Activated naive CD8-positive, alpha-beta T cell treated with anti-CD3 and anti-CD28 coated beads, Interleukin-2, amount 50 U/mL, for 24 hours (primary cell): ENCODE measurements around the gene KRCC1.
"Not testable (repeated sequence)": the region's sequence is repeated elsewhere in the genome, so short reads cannot be mapped to it uniquely, and the experiment has no call there.

Experiments used
- ATAC-seq: fragments of 150-1000 bp; cut with Tn5 transposase; one replicate; pipeline ENCODE4 v1.10.0; 2021
- DNase-seq: peaks from one replicate; pipeline ENCODE4 v3.0.0; 2021
- H3K27ac Mint-ChIP-seq: one replicate; pipeline ENCODE4 v1.8.0; 2021; ENCODE audit warnings: mild to moderate bottlenecking, mixed read lengths
- H3K27me3 Mint-ChIP-seq: one replicate; pipeline ENCODE4 v1.8.0; 2021; ENCODE audit warnings: mixed read lengths
- H3K36me3 Mint-ChIP-seq: one replicate; pipeline ENCODE4 v1.8.0; 2021; ENCODE audit warnings: low read depth, mixed read lengths
- H3K4me1 Mint-ChIP-seq: one replicate; pipeline ENCODE4 v1.8.0; 2021; ENCODE audit warnings: mixed read lengths
- H3K4me3 Mint-ChIP-seq: one replicate; pipeline ENCODE4 v1.8.0; 2021; ENCODE audit warnings: mild to moderate bottlenecking, moderate library complexity, mixed read lengths
- H3K9me3 Mint-ChIP-seq: one replicate; pipeline ENCODE4 v1.8.0; 2021; ENCODE audit warnings: mixed read lengths

KRCC1 gene

DNA sequence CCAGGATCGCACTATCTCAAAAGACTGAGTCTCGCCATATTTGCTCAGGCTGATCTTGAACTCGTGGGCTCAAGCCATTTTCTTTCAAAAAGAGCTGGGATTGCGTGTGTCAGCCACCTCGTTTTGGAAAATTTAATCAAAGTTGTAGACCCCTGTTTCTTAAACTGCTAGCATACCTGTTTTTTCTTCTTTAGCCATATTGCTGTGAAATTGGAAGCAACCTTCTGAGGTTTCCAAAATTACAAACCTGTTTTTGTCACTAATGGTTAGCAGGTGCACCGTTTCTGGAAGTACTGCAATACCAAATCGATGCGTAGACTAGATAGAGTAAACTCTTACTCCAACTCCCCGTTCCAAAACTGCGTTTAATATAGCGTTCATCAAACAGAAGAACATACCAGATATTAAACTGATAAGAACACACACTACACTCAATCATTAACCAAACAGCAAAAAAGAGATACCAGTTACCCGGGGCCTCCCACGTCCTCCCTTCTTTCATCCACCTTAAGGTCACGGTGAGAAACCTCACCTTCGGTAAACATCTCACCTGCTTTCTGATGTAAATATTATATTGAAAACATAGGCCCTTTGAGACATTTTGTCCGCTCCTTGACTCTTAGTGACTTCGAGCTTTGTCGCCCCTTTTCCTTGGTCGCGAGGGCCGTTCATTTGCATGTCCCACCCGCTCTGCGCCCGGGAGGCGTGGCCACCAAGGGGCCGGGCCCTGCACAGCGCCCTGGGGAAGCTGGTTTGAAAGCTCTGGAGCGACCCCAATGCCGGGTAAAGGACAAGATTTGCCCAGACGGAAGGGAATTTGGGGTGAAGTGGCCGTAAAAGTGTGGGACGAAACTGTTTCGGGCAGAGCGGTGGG, 39.3 kb downstream of the KRCC1 start, which contains the start of gene RNU2-63P:
TSS of gene RNU2-63P (minus strand) at position 462 of the 874 bp plus-strand sequence.
- H3K27ac Mint-ChIP-seq = peak within 1 kb of the TSS; percentile 100
- peak; percentile 78 for DNase-seq

DNA sequence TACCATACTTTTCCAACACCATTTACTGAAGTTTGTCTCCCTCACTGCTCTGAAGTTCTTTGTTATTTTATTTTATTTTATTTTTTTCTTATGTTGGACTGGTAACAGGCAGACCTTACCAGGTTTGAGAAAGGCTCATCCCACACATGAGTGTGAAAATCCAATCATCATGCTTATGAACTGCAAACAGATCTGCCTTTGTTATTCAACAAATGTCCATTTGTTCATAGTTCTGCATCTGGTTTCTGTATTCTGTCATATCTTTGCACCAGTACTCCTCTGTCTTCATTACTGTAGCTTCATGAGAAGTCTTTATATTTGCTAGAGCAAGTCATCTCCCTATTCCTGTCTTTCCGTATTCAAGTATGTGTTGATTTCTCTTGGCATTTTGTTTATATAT, 44.6 kb downstream of the KRCC1 start:
- H3K4me1 Mint-ChIP-seq = peaks cover 9% of the 10 kb centered on the region
- no peak overlapping the region for H3K27ac Mint-ChIP-seq
- H3K4me3 Mint-ChIP-seq = no peak overlapping the region
- no peaks in the 10 kb centered on the region for H3K27me3 Mint-ChIP-seq
- DNase-seq = no peak
- ATAC-seq = no peak
- H3K9me3 Mint-ChIP-seq = no peaks in the 10 kb centered on the region
- H3K36me3 Mint-ChIP-seq = no peaks in the 10 kb centered on the region

More for the DNA sequence above, 39.3 kb downstream of the KRCC1 start, which contains the start of gene RNU2-63P:
- peak; percentile 94 for ATAC-seq
- Mint-ChIP-seq H3K36me3 (no peaks in the 10 kb centered on the region), H3K4me1 (peaks cover 28% of the 10 kb centered on the region), H3K27me3 (no peaks in the 10 kb centered on the region), H3K9me3 (no peaks in the 10 kb centered on the region), H3K4me3 (peak within 1 kb of the TSS; percentile 92)

DNA sequence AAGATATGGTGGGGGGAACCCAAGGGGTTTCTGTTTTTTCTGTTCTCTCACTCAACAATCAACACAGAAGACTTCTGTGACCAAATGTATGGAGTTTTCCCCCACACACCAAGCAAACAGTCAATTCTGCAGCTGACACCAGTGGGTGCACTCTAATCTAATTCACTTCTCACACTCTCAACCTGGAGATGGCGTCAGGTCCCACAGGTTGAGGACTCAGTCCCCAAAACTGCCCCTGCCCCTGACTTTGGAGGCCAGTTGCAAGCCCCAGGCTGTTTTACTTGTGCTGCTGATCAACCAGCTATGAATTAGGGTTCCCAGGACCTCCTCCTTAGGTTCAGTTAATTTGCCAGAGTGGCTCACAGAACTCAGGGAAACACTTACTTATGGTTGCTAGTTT, 45.4 kb downstream of the KRCC1 start:
- Mint-ChIP-seq H3K27ac (no peak overlapping the region), H3K27me3 (no peaks in the 10 kb centered on the region), H3K4me1 (peaks cover 3% of the 10 kb centered on the region), H3K36me3 (no peaks in the 10 kb centered on the region), H3K9me3 (no peaks in the 10 kb centered on the region), H3K4me3 (no peak overlapping the region)
- ATAC-seq = no peak
- no peak for DNase-seq

DNA sequence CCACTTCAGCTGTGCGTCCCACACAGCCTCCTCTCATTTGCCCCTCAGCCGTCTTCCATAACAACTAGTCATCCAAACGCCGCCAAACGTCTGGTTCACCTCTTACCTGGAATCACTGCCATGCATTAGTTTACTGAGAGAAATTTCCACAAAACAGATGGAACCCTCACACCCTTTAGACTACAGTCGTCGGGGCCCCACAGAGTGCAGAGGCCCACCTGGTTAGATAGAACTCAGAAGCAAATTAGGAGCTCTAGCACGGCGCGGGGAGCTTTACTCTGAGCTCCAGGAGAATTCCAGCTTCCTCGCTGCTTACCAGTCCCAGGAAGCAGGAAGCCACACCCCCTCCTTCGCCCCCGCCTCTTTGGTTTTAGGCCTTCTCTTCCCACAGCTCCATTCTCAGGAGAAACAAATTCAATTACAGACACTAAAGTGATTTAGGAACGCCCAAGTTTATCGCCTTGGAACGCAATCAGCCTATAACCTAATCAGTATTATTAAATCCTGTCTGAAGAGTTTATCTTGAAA, 48.6 kb downstream of the KRCC1 start:
- Mint-ChIP-seq H3K9me3 (no peaks in the 10 kb centered on the region), H3K27ac (no peak overlapping the region), H3K36me3 (no peaks in the 10 kb centered on the region), H3K4me3 (no peak overlapping the region), H3K4me1 (peaks cover under 1% of the 10 kb centered on the region), H3K27me3 (no peaks in the 10 kb centered on the region)
- ATAC-seq (no peak), DNase-seq (no peak)

DNA sequence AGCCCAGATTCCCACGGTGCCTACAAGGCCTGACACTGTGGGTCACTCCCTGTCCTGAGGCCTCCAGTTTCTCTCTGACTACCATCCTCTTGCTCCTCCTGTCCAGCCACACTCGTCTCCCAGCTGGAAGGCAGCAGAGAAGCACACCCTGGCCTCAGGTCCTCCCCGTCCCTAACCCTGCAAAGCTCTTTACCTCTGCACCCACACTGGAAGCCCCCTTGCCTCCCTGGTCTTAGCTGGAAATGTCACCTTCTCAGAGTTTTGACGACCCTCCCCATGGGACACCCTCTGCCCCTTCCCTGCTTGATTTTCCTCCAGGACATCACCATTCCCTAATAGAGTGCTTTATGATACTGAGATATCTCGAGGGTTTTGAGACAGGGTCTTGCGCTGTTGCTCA, 49.8 kb downstream of the KRCC1 start:
- H3K4me3 Mint-ChIP-seq = no peak overlapping the region
- H3K9me3 Mint-ChIP-seq = no peaks in the 10 kb centered on the region
- H3K4me1 Mint-ChIP-seq = peaks cover 6% of the 10 kb centered on the region
- no peak overlapping the region for H3K27ac Mint-ChIP-seq
- H3K36me3 Mint-ChIP-seq = no peaks in the 10 kb centered on the region
- no peak for DNase-seq
- ATAC-seq = no peak
- H3K27me3 Mint-ChIP-seq = no peaks in the 10 kb centered on the region

DNA sequence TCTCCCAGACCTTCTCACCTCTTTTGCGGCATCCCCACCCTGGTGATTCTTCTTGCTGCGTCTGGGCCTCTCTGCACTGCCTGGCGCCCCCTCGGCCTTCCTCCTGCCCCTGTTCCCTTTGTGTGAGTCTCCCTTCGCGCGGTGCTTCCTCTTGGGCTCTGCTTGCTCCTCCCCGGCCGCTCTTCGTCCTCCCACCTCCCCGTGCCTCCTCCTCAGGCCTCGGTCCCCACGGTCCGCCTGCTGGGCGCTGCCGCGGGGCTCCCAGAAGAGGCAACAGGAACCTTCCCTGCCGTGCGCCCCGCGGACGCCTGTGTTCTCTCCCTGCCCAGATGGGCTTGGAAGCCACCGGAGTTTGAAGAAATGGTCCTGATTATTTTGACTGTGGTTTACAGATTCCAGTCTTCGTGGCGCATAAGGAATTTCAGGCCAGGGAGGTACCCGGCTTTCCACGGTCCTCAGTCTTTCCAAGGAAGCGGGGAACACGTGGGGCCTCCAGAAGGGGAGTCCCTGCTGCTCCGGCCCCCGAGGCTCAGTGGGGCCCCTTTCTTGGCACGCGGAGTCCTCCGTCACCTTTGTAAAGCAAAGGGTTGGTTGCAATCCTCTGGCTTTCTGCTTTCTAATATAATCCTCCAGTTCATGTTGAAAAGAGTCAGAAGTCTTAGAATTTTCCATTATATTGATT, 52.4 kb downstream of the KRCC1 start:
- Mint-ChIP-seq H3K4me1 (peaks cover 6% of the 10 kb centered on the region), H3K9me3 (no peaks in the 10 kb centered on the region), H3K36me3 (no peaks in the 10 kb centered on the region), H3K27ac (no peak overlapping the region), H3K4me3 (no peak overlapping the region), H3K27me3 (no peaks in the 10 kb centered on the region)
- DNase-seq = no peak
- ATAC-seq = no peak

DNA sequence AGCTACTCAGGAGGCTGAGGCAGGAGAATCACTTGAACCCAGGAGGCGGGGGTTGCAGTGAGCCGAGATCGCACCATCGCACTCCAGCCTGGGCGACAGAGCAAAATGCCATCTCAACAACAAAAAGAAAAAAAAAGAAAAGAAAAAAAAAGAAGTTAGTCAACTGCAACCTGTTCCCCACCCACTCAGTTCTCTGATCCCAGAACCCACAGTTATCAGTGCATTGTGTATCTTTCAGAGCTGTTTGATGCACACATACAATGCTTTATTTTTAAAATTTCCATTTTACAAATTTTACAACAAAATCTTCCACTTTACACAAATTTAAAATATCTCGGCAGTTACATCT, 53.2 kb downstream of the KRCC1 start:
- H3K36me3 Mint-ChIP-seq = no peaks in the 10 kb centered on the region
- H3K27me3 Mint-ChIP-seq = no peaks in the 10 kb centered on the region
- DNase-seq (no peak), ATAC-seq (no peak)
- H3K9me3 Mint-ChIP-seq = no peaks in the 10 kb centered on the region
- no peak overlapping the region for H3K4me3 Mint-ChIP-seq
- peaks cover 6% of the 10 kb centered on the region for H3K4me1 Mint-ChIP-seq
- no peak overlapping the region for H3K27ac Mint-ChIP-seq

DNA sequence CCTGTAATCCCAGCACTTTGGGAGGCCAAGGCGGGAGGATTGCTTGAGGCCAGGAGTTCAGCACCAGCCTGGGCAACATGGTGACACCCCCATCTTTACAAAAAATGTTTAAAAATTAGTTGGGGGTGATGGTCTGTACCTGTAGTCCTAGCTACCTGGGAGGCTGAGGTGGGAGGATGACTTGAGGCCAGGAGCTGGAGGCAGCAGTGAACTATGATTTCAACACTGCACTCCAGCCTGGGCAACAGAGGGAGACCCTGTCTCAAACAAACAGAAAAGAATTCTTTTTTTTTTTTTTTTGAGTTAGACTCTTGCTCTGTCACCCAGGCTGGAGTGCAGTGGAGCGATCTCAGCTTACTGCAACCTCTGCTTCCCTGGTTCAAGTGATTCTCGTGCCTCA, 55.1 kb downstream of the KRCC1 start:
- not testable (repeated sequence) for H3K4me1 Mint-ChIP-seq, H3K27ac Mint-ChIP-seq, ATAC-seq, H3K9me3 Mint-ChIP-seq, DNase-seq, H3K36me3 Mint-ChIP-seq, H3K4me3 Mint-ChIP-seq, H3K27me3 Mint-ChIP-seq

DNA sequence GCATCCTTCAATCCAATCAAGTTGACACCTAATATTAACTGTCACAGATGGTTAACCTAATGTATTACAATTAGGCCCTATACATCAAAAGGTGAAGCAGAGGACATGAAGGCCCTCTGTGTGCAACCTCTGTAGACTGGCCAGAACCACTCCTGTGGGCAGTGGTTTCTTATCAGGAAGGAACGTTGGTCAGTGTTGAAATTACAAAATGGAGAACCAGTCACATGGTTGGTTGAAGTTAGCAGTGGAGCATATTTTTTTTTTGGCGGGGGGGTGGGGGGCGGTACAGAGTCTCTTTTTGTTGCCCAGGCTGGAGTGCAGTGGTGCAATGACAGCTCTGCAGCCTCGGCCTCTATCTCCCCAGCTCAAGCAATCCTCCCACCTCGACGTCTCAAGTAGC, 59.0 kb downstream of the KRCC1 start:
- Mint-ChIP-seq H3K36me3 (no peaks in the 10 kb centered on the region), H3K9me3 (no peaks in the 10 kb centered on the region), H3K27ac (no peak overlapping the region), H3K27me3 (no peaks in the 10 kb centered on the region), H3K4me3 (no peak overlapping the region), H3K4me1 (peaks cover 9% of the 10 kb centered on the region)
- no peak for DNase-seq
- ATAC-seq = no peak

DNA sequence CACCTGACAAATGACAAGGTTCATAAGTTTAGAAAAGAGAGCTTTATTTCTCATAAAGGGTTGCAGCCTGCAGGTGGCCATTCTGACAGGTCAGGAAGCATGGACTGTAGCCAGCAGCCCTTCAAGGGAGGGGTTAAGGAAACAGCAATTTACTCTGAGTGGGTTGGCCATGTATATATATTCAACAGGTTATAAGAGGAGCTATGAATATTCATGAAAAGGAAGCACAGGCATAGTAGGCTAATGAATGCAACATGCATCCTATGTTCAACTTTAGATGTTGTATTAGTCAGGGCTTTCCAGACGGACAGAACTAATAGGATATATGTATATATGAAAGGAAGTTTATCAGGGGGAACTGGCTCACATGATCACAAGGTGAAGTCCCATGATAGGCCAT, 59.8 kb downstream of the KRCC1 start:
- no peak for ATAC-seq
- no peaks in the 10 kb centered on the region for H3K9me3 Mint-ChIP-seq

DNA sequence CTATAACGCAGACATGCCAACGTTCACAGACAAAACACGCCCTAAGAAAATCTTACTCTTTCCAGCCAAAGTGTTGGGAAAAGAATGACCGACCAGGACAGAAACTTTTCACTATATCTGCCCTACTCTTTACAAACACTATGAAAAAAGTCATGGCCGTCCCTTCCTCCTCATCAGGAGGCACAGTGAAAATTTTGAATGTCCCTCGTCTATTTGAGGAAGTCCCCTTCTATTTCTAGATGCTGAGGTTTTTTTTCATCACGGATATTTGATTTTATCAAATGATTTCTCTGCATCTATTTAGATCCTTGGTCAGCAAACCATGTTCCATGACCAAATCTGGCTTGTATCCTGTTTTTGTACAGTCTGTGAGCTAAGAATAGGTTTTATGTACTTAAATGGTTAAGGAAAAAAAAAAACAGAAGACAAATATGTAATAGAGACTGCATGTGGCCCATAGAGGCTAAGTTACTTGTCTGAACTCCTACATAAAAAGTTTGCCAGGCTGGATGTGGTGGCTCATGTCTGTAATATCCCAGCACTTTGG, 61.2 kb downstream of the KRCC1 start:
- not testable (repeated sequence) for H3K4me1 Mint-ChIP-seq, H3K9me3 Mint-ChIP-seq, ATAC-seq, H3K36me3 Mint-ChIP-seq, DNase-seq, H3K27ac Mint-ChIP-seq, H3K27me3 Mint-ChIP-seq, H3K4me3 Mint-ChIP-seq

More for the DNA sequence above, 59.8 kb downstream of the KRCC1 start:
- no peaks in the 10 kb centered on the region for H3K27me3 Mint-ChIP-seq
- DNase-seq = no peak
- H3K27ac Mint-ChIP-seq = no peak overlapping the region
- H3K4me1 Mint-ChIP-seq = peaks cover 7% of the 10 kb centered on the region
- H3K4me3 Mint-ChIP-seq = no peak overlapping the region
- no peaks in the 10 kb centered on the region for H3K36me3 Mint-ChIP-seq

DNA sequence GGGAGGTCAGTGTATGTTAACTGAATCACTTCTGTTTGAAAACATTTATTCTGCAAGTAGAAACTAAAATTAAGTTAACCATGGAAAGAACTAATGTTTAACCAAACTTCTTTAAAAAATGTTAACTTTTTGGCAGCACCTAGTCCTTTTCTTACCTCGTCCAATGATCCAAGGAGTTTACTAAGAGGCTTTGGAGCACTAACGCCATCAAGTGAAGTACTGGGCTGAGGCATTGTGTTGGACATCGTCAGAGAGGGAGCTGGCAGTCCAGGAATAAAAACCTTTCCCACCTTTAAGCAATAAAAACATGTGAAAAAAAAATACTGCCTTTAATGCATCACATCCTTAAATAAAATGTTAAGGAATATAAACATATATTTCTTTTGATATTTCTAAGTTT, 63.0 kb downstream of the KRCC1 start:
- DNase-seq, H3K4me3 Mint-ChIP-seq, H3K27ac Mint-ChIP-seq, H3K36me3 Mint-ChIP-seq, H3K4me1 Mint-ChIP-seq, ATAC-seq, H3K27me3 Mint-ChIP-seq, H3K9me3 Mint-ChIP-seq: not testable (repeated sequence)

DNA sequence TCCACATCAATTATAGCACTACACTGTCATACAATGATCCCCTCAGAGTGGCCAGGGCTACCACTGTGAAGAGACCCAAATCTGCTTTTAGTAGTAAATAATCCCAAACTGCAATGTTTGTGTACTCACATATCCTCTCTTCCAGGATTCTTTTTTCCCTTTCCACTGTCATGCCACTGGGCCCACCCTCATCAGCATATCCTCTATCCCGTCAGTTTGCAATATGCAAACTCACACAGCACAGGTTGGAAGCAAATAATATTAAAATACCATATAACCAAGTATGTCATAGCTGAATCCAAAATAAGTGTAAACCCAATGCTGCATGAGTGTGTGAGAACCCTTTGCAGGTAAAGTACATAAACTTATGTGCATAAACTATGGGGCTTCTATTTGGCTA, 68.1 kb downstream of the KRCC1 start:
- not testable (repeated sequence) for H3K36me3 Mint-ChIP-seq, H3K27ac Mint-ChIP-seq, H3K27me3 Mint-ChIP-seq, H3K9me3 Mint-ChIP-seq, H3K4me3 Mint-ChIP-seq, DNase-seq, ATAC-seq, H3K4me1 Mint-ChIP-seq

DNA sequence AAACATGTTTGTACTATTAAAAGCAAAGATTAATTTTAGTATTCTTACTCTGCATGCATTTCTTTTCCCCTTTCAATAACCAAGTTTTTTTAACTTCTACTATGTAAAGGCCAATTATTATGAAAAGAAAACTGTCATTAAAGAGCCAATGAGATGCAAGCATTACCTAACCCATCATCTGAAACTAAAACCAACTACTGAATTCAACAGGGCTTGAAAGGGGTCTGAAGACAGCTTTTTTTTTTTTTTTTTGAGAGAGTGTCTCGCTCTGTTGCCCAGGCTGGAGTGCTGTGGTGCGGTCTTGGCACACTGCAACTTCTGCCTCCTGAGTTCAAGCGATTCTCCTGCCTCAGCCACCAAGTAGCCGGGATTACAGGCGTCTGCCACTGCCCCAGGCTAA, 69.7 kb downstream of the KRCC1 start:
- not testable (repeated sequence) for H3K4me3 Mint-ChIP-seq, ATAC-seq, H3K27me3 Mint-ChIP-seq, DNase-seq, H3K36me3 Mint-ChIP-seq, H3K9me3 Mint-ChIP-seq, H3K4me1 Mint-ChIP-seq, H3K27ac Mint-ChIP-seq

DNA sequence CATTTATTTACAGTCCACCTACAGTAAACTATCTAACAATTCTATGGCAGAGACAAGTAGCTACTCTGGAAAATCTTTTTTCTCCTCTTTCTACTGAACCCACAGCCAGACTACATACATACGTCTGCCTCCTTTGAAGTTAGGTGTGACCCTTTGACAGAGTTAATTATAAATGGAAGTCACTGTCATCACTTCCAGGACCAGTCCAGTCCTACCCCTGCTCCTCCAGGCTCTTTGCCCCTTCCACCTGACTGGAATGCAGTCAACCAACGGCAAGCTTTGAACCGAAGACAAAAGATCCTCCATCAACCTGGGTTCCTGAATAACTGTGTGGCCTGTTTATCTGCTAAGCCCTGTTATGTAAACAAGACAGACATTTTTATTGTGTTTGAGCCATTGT, 74.4 kb downstream of the KRCC1 start:
- H3K27me3 Mint-ChIP-seq, ATAC-seq, DNase-seq, H3K36me3 Mint-ChIP-seq, H3K9me3 Mint-ChIP-seq, H3K27ac Mint-ChIP-seq, H3K4me3 Mint-ChIP-seq, H3K4me1 Mint-ChIP-seq: not testable (repeated sequence)
